ENCODE data around the gene EIF4ENIF1.

DNA sequence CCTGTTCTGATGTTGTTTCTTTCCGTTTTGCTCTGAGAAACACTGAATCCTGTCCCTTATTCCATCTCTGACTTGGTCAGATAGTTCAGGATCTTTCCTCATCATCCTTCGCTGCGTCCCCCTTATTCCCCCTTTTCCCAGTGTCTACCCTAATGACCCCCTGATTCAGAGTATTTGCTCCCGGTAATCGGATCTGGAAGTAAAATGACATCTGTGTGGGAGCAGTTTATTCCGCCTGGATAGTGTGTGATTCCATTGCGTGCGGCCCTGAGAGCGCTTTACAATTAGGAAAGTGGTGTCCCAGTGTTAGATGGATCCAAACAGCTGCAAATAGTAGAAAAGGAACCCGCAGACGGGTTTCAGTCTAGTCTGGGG lies 89.6 kb downstream of the EIF4ENIF1 start:
- TF ChIP-seq, protein P1, sequence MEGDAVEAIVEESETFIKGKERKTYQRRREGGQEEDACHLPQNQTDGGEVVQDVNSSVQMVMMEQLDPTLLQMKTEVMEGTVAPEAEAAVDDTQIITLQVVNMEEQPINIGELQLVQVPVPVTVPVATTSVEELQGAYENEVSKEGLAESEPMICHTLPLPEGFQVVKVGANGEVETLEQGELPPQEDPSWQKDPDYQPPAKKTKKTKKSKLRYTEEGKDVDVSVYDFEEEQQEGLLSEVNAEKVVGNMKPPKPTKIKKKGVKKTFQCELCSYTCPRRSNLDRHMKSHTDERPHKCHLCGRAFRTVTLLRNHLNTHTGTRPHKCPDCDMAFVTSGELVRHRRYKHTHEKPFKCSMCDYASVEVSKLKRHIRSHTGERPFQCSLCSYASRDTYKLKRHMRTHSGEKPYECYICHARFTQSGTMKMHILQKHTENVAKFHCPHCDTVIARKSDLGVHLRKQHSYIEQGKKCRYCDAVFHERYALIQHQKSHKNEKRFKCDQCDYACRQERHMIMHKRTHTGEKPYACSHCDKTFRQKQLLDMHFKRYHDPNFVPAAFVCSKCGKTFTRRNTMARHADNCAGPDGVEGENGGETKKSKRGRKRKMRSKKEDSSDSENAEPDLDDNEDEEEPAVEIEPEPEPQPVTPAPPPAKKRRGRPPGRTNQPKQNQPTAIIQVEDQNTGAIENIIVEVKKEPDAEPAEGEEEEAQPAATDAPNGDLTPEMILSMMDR (IDR thresholded peaks at IDR 0.05; ENCODE audit: low read depth, low read length), result no peak
- TF ChIP-seq POLR2A (IDR thresholded peaks at IDR 0.05; ENCODE audit: extremely low read depth, insufficient read length), result no peak
